Gastrocnemius medialis (tissue), 4 donors: ENCODE results near the gene BICD2.

Experiments used
- CTCF ChIP-seq, 5 experiments: fragments of 450-650 bp in 3 of 5; fragments of 200-600 bp in 2 of 5; sonication (generic) in 2 of 5; IDR thresholded peaks in 4 of 5; conservative IDR thresholded peaks in 1 of 5; 1 replicate in 4 of 5; 2 replicates in 1 of 5; pipeline ENCODE4 v1.5.1; 2016 to 2019; ENCODE audit warnings: antibody characterized with exemption in 5 of 5, mild to moderate bottlenecking in 3 of 5, moderate library complexity in 3 of 5
- POLR2A ChIP-seq, 2 donors: fragments of 450-650 bp; IDR thresholded peaks; one replicate each; pipeline ENCODE4 v1.6.1; 2017; ENCODE audit warnings: antibody characterized with exemption in 2 of 2, mild to moderate bottlenecking in 2 of 2, moderate library complexity in 2 of 2

- TF ChIP-seq CTCF (IDR thresholded peaks at IDR 0.05 in 4 of 5, conservative IDR thresholded peaks at IDR 0.05 in 1 of 5) (no peak), POLR2A (IDR thresholded peaks at IDR 0.05) (no peak)
Measured at GRCh38 chr9:92794426-92794825, 29.8 kb upstream of the BICD2 start.
